GM21576 (cell line): ENCODE data around the gene SSTR5.
"Not testable (repeated sequence)": the region's sequence is repeated elsewhere in the genome, so short reads cannot be mapped to it uniquely, and the experiment has no call there.

Source experiments
- ATAC-seq: cut with Tn5 transposase; IDR thresholded peaks from one replicate; pipeline ENCODE4 v1.9.1; 2021; ENCODE audit warnings: mild to moderate bottlenecking, moderate library complexity; ENCODE audit not compliant: unreplicated experiment

The SSTR5 gene

GRCh38 chr16:1072526-1073261 is at the start of gene SSTR5:
Gene SSTR5, plus strand, starts transcription at chr16:1072747. Its CDS starts 6,122 bp downstream, at chr16:1078869.
- no peak for ATAC-seq

GRCh38 chr16:1024138-1024537 is 48.4 kb upstream of the SSTR5 start:
- no peak for ATAC-seq

GRCh38 chr16:1025183-1025809 is 47.3 kb upstream of the SSTR5 start:
- not testable (repeated sequence) for ATAC-seq

GRCh38 chr16:1026057-1026783 is 46.3 kb upstream of the SSTR5 start:
- no peak for ATAC-seq

- no peak for ATAC-seq
These were observed 45.6 kb upstream of the SSTR5 start for GRCh38 chr16:1026784-1027500.

- no peak for ATAC-seq
These were observed 45.1 kb upstream of the SSTR5 start for GRCh38 chr16:1027501-1027815.

GRCh38 chr16:1028056-1028455 is 44.5 kb upstream of the SSTR5 start:
- ATAC-seq = no peak

- no peak for ATAC-seq
These were observed 43.9 kb upstream of the SSTR5 start for GRCh38 chr16:1028524-1029258.

GRCh38 chr16:1029259-1029545 is 43.3 kb upstream of the SSTR5 start:
- no peak for ATAC-seq

GRCh38 chr16:1030473-1030901 is 42.1 kb upstream of the SSTR5 start:
- no peak for ATAC-seq

- ATAC-seq = no peak
These were observed 40.9 kb upstream of the SSTR5 start for GRCh38 chr16:1031666-1032065.

- ATAC-seq = no peak
These were observed 39.9 kb upstream of the SSTR5 start for GRCh38 chr16:1032607-1033006.

GRCh38 chr16:1033128-1033679 is 39.3 kb upstream of the SSTR5 start:
- ATAC-seq = no peak

- no peak for ATAC-seq
These were observed 38.1 kb upstream of the SSTR5 start for GRCh38 chr16:1034230-1035065.

GRCh38 chr16:1035066-1035415 is 37.5 kb upstream of the SSTR5 start:
- no peak for ATAC-seq

- no peak for ATAC-seq
These were observed 36.4 kb upstream of the SSTR5 start for GRCh38 chr16:1036166-1036565.

- ATAC-seq = no peak
These were observed 35.7 kb upstream of the SSTR5 start for GRCh38 chr16:1036726-1037393.

GRCh38 chr16:1037394-1038257 is 34.9 kb upstream of the SSTR5 start:
- ATAC-seq = no peak
